ENCODE results near the gene TRPM4. TPM values are rescaled to one million over a fixed set of nuclear protein-coding genes. Genes with fewer than 3 reads are reported as not detected.

TRPM4 gene
- total and polyA plus RNA-seq, 2 of the 13 experiments (the other 11 are each of a cell fraction or from before 2014, with no cell fraction given): 1.9 to 4.3 TPM

GRCh38 chr19:49151267-49152118 lies 6.1 kb upstream of the TRPM4 start (continued):
- TF ChIP-seq NCOA2 (CRISPR knock-in tag; IDR thresholded peaks at IDR 0.05) (no peak), ZNF432 (CRISPR knock-in tag; IDR thresholded peaks at IDR 0.05; ENCODE audit: borderline replicate concordance) (no peak), ZFY (CRISPR knock-in tag; IDR thresholded peaks at IDR 0.05) (0 out of 2 replicates have a peak, but pooled peaks have one; percentile 39), CHCHD3 (CRISPR knock-in tag; IDR thresholded peaks at IDR 0.05) (no peak), ZNF552 (CRISPR knock-in tag; IDR thresholded peaks at IDR 0.05; ENCODE audit: borderline replicate concordance) (no peak), POLR2A (IDR thresholded peaks at IDR 0.05; ENCODE audit: insufficient read depth in 1 of 2, low read depth in 2 of 2, low read length in 2 of 2) (no peak), ZNF724P (CRISPR knock-in tag; IDR thresholded peaks at IDR 0.05; ENCODE audit: borderline replicate concordance) (no peak), HNF4G (IDR thresholded peaks at IDR 0.05; ENCODE audit: borderline replicate concordance, low read depth, low read length) (no peak), HNF4G (CRISPR knock-in tag; IDR thresholded peaks at IDR 0.05; ENCODE audit: borderline replicate concordance, low read depth) (no peak), ARNTL (CRISPR knock-in tag; IDR thresholded peaks at IDR 0.05) (peak; percentile 64), ZFP62 (CRISPR knock-in tag; IDR thresholded peaks at IDR 0.05) (no peak), MNT (IDR thresholded peaks at IDR 0.05) (peak; percentile 89), CREB3 (CRISPR knock-in tag; IDR thresholded peaks at IDR 0.05) (no peak), ZFP41 (CRISPR knock-in tag; IDR thresholded peaks at IDR 0.05; ENCODE audit: borderline replicate concordance) (no peak), THAP7 (CRISPR knock-in tag; IDR thresholded peaks at IDR 0.05) (no peak), GABPB1 (CRISPR knock-in tag; IDR thresholded peaks at IDR 0.05) (peak; percentile 58; the same call in 1 of the 2 replicates), SKI (IDR thresholded peaks at IDR 0.05; ENCODE audit: partially characterized antibody) (no peak), ZNF274 (CRISPR knock-in tag; IDR thresholded peaks at IDR 0.05) (0 out of 2 replicates have a peak, but pooled peaks have one; percentile 27), DZIP1 (CRISPR knock-in tag; IDR thresholded peaks at IDR 0.05) (no peak), RELA (CRISPR knock-in tag; IDR thresholded peaks at IDR 0.05) (no peak), JDP2 (CRISPR knock-in tag; IDR thresholded peaks at IDR 0.05; ENCODE audit: borderline replicate concordance) (no peak)

All from HepG2 (cell line).